BJ (cell line): Measurements from ENCODE around the gene ATP10A. TPM values are rescaled to one million over a fixed set of nuclear protein-coding genes. Genes with fewer than 3 reads are reported as not detected.
"Not testable (repeated sequence)": the region's sequence is repeated elsewhere in the genome, so short reads cannot be mapped to it uniquely, and the experiment has no call there.

ENCODE experiments used
- CTCF ChIA-PET: fragments of 350-600 bp; formaldehyde crosslinking; extraction: SDS; loops from one replicate; lab custom pipeline; 2021; ENCODE audit warnings: antibody characterized with exemption, inconsistent platforms; lab: Yijun Ruan, JAX
- POLR2A ChIA-PET: fragments of 300-600 bp; sonication (Branson Sonifier 250); formaldehyde crosslinking; extraction: SDS; loops from one replicate; lab custom pipeline; 2021; ENCODE audit warnings: antibody characterized with exemption; lab: Charles Lee
- DNase-seq: peaks from one replicate; pipeline ENCODE4 v3.0.0-alpha.2; 2011; ENCODE audit warnings: low read depth
- H3K27me3 ChIP-seq: 2 replicates; pipeline ENCODE4 v1.6.0; 2011; ENCODE audit warnings: low read length; ENCODE audit not compliant: control insufficient read depth, insufficient read depth
- H3K36me3 ChIP-seq: 2 replicates; pipeline ENCODE4 v1.5.1; 2011; ENCODE audit warnings: low read length; ENCODE audit not compliant: control insufficient read depth, insufficient read depth
- H3K4me3 ChIP-seq: 2 replicates; pipeline ENCODE4 v1.5.1; 2011; ENCODE audit warnings: low read depth, mild to moderate bottlenecking, control low read depth, low read length
- CTCF ChIP-seq: IDR thresholded peaks from 2 replicates; pipeline ENCODE4 v1.5.1; 2011; ENCODE audit warnings: low read depth, mild to moderate bottlenecking, control low read depth, inconsistent platforms, low read length, moderate library complexity; ENCODE audit not compliant: insufficient read depth
- polyA plus RNA-seq: library from polyadenylated mRNA; depleted of rRNA; stranded (reverse); fragments of >200 nt; gene quantifications from 2 replicates; pipeline ENCODE4 v1.2.3, GENCODE V29; 2011

ATP10A gene
- polyA plus RNA-seq, 1 experiment = 28.0 TPM

DNA sequence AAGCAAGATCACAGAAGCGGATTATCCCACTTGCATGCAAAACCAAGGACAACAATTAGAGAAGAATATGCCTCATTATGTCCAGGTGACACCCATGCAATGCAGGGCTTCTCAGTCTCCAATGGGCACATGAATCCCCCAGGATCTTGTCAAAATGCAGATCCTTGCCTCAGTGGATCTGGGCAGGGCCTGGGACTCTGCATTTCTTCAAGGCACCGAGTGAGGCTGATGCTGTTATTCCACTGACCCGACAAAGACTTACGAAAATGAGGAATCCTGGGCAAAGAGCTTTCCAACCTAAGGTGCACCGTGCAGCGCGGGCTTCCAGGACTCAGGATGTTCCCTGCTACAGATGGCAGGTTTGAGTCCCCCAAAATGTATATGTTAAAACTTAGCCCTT lies 99.2 kb downstream of the ATP10A start:
- DNase-seq = no peak
- ChIA-PET CTCF (no interaction called here), POLR2A (no interaction called here)
- H3K36me3 ChIP-seq = peaks cover 1% of the 10 kb centered on the region; the same call in 1 of the 2 replicates
- no peak for TF ChIP-seq CTCF
- no peak overlapping the region for H3K4me3 ChIP-seq
- H3K27me3 ChIP-seq = no peaks in the 10 kb centered on the region

DNA sequence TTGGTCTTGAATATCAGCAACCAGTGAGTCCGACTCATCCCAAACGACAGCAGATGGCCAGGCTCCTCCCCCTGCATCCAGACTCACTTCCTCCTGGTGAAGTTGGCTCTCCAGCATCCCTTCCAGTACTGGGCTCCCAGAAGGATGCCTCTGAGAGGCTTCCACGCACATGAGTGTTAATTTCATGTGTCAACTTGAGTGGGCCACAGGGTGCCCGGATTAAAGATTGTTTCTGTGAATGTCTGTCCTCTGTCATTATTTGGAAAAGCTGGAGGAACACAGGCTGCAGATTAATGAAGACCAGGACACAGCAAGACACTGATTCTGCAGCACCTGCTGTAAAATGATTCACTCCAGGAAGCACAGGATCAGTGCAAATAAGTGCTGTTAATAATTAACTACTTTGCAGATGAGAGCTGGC lies 99.8 kb downstream of the ATP10A start:
- Histone ChIP-seq H3K27me3 (no peaks in the 10 kb centered on the region), H3K4me3 (no peak overlapping the region), H3K36me3 (peaks cover 1% of the 10 kb centered on the region; the same call in 1 of the 2 replicates)
- DNase-seq = no peak
- POLR2A ChIA-PET = no interaction called here
- TF ChIP-seq CTCF = no peak
- CTCF ChIA-PET = interaction anchor here (1.1 kb wide), 1 partner anchor 11 kb away, joined by 3 read pairs; no protein-coding TSS in a partner anchor

GRCh38 chr15:25761971-25762662 lies 101.0 kb downstream of the ATP10A start:
- Histone ChIP-seq H3K36me3 (peaks cover 1% of the 10 kb centered on the region; the same call in 1 of the 2 replicates), H3K4me3 (no peak overlapping the region), H3K27me3 (no peaks in the 10 kb centered on the region)
- no peak for TF ChIP-seq CTCF
- CTCF ChIA-PET = interaction anchor here (0.6 kb wide), 1 partner anchor 13 kb away, joined by 3 read pairs; no protein-coding TSS in a partner anchor
- POLR2A ChIA-PET = interaction anchor here (0.6 kb wide), 1 partner anchor 230 kb away, joined by 3 read pairs; no protein-coding TSS in a partner anchor
- no peak for DNase-seq

GRCh38 chr15:25759421-25759820 lies 103.7 kb downstream of the ATP10A start:
- no peak for DNase-seq
- no peak for TF ChIP-seq CTCF
- no peak overlapping the region for H3K4me3 ChIP-seq
- CTCF ChIA-PET = interaction anchor here (1.2 kb wide), 1 partner anchor 174 kb away, joined by 3 read pairs; no protein-coding TSS in a partner anchor
- no peaks in the 10 kb centered on the region for H3K27me3 ChIP-seq
- H3K36me3 ChIP-seq = no peaks in the 10 kb centered on the region; the same call in 1 of the 2 replicates
- POLR2A ChIA-PET = no interaction called here

GRCh38 chr15:25758612-25759011 lies 104.5 kb downstream of the ATP10A start:
- DNase-seq, H3K36me3 ChIP-seq, POLR2A ChIA-PET, H3K27me3 ChIP-seq, CTCF ChIA-PET, H3K4me3 ChIP-seq: not testable (repeated sequence)
